Stimulated activated CD4-positive, alpha-beta T cell treated with anti-CD3 and anti-CD28 coated beads, Interleukin-4, amount 100 ng/mL, for 4 hours (primary cell): ENCODE results near the gene SPACA7.

Experiments used
- DNase-seq, 2 experiments: peaks; one replicate each; pipeline ENCODE4 v3.0.0-alpha.2; 2020

SPACA7 gene, protein sequence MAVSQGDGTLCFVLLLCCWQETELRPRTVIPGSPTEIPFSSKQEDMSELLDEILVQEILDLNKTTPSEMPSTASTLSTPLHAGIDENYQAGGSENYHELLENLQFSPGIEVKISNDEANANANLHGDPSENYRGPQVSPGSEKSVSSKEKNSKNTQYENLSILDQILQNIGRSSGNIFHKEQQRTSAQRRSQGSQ

DNA sequence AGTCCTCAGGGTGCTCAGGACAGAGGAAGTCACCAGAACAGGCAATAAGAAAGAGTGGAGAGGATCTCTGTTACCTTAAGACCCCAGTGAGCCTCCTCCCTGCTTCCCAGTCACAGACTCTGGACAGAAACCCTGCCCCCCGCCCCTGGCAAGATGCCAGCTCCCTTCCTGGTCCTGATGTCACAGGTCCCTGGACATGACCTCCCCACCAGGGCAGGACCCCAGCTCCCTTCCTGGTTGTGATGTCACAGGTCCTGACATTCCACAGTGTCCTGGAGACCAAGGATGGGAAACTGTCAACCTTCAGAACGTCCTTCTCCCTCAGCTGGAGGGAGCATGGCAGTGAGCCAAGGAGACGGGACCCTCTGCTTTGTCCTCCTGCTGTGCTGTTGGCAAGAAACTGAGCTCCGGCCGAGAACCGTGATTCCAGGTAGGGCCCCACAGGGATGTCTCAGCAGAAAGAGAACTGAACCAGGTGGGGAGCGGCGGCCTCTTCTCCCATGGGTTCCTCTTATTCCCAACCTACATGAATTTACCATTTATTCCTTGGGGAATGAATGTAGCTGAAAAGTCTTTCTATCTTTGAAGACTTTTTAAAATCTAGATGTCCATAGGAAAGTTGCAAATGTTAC lies at the start of gene SPACA7:
Gene SPACA7, plus strand, starts transcription at position 306 of the 632 bp plus-strand sequence. Its CDS starts 31 bp downstream, at position 337.
- DNase-seq: no peak

DNA sequence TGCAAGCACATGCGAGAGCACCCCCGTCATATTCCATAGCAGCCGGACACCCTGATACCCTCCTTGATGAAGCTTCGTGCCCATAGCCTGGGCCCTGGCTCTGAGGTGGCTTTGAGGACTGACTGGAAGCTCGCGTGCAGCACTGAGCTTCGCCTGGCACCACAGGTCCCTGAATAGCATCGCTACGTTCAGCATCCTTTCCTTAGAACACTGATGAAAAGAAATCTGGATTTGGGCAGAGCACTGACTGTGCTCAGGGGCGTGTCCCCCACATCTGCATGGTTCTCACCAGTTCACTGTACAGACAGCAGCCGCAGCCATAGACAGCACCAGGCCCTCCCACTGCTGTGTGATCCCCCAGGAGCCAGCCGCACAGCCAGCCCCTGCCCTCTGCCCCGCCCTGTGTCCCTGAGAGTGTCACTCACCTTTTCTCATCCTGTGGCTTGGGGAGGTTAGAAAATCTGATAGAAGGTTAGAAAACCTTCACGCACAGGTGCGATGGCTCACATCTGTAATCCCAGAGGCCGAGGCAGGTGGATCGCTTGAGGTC lies 49.3 kb upstream of the SPACA7 start:
- no peak for DNase-seq

DNA sequence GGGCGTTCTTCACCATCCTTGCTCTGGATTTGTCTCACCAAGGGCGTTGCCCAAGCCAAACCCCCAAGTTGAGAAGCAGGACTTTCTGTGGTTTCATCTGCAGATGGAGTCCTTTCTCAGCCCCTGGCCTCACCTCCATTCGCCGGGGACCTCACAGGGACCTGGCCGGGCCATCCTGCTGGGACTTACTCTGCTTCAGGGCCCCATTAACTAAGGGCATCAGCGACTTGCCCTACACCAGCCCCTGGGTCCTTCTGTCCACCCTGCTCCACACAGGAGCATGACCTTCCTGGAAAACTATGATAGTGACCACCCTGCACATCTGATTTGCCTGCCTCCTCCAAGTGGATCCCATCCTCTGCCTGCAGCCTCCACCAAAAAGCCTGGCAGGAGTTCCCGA lies 47.2 kb upstream of the SPACA7 start:
- DNase-seq: no peak

DNA sequence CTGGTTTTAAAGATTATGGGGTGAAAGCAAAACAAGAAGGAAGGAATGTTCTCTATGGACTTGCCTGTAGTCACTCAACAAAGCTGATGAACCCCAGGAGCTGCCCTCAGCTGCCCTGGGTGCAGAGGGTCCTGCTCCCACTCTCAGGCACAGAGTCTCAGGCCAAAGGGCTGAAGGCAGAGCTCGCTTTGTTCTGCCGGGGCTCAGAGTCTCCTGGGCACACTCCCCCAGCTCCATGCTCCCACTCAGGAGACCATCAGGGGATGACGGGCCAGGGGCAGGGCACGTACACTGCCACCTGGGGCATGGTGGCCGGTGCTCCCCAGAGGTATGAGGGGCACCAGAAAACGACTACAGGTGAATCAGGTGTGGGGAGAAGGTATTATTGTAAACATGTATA lies 46.8 kb upstream of the SPACA7 start:
- DNase-seq: no peak

DNA sequence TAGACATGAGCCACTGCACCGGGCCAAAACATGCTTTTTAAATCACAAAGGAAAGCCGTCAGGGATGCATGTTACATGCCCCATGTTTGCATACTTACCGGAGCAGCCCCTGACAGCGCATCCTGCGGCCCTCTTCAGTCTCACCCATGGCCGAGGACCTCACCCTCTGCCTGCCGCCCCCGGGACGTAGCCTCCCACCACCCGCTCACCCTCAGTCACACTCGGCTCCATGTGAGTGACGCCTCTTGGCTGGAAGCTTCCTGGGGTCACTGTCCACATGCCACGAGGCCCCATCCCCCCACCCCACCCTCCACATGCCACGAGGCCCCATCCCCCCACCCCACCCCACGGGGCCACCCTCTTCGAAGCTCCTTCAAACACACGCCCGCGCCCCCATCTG lies 46.1 kb upstream of the SPACA7 start:
- DNase-seq: no peak

DNA sequence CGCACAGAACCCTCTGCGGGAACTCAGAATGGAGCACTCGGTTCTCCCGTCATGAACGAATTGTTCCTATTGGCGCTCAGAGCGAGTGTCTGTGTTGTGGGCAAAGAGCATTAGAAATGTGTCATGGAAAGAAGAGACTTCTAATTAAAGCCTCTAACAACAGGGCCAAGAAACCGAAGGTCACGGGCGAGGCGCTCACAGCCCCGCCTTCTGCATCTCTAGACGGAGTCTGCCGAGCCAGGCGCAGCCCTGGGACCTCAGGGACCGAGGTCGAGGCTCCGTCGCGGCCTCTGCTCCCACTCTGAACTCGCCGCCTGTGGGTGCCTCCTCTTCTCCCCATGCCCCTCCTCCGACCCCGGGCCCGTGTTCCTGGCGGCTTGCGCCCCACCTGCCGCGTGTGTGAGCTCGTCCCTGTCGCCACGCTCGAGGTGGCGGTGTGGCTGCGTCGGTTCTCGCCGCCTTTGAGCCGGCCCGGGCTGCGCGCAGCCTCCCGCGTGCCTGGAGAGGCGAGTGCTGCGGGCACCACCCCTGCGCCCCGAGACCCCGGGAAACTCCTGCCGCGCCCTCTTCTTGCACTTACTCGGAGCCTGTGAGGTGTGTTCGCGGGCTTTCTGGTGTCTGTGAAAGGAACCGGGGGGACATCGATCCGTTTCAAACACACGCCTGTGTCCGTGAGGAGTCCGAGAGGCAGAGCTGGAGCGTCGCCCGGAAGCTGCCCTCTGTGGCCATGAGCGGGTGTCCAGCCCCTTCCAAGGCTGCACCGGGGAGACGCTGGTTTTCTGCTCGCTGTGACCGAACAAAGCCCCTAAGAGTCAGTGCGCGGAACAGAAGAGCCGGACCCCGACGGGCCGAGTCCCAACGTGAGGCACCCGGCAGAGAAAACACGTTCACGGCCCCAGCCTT lies 45.4 kb upstream of the SPACA7 start:
- DNase-seq: no peak

DNA sequence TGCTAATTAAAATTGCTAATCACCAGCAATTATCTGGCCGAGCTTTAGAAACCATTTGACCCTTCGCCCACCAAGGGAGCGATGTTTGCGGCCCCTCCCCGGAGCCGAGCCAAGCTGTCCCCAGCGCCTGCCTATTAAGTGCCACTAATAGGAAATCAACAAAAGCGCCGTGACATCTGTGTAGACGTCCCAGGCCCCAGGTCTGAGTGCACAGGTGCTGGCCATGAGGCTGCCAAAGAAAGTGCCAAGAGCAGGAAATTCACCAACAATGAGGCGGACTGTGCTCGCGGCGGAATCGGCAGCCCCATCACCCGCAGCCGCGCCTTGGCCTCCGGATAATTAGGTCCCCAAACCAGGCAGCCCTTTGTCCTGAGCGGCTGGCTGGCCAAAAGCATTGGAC lies 44.5 kb upstream of the SPACA7 start:
- DNase-seq: no peak

DNA sequence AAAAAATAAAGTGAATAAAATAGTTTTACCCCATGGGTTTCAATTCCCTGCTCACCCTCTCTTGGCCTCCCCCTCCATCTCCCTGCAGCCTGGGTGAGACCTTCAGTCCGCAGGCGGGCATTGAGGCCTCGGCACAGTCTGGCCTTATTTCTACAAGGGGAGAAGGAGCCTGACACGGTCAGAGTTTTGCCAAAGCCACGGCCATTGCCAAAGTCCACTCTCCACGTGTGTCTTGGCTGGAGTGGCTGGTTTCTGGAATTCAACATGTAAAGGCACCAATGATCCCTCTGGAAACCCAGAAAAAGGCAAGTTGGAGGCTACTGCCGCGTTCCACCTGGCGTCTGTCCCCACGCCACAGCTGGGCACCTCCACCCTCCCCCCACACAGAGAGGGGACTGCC lies 43.4 kb upstream of the SPACA7 start:
- no peak for DNase-seq

DNA sequence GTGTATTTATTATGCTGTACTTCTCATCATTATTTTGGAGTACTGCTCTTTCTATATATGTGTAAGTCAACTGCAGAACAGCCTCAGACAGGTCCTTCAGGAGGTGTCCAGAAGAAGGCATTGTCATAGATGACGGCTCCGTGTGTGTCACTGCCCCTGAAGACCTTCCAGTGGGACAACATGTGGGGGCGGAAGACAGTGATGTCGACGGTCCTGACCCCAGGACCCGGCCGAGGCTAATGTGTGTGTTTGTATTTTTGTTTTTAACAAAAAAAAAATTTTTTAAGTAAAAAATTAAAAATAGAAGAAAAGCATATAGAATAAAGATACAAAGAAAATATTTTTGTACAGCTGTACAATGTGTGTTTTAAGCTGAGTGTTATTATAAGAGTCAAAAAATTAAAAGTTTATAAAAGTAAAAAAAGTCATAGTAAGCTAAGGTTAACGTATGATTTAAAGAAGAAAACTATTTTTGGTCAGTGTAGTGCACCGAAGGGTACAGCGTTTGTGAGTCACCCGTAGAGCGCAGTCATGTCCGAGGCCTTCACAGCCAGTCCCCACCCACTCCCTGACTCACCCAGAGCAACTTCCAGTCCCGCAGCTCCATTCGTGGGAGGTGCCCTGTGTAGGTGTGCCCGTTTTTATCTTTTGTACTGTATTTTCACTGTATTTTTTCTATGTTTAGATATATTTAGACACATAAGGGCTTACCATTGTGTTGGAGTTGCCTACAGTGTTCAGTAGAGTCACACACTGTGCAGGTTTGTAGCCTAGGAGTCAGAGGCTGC lies 42.2 kb upstream of the SPACA7 start:
- DNase-seq: no peak

DNA sequence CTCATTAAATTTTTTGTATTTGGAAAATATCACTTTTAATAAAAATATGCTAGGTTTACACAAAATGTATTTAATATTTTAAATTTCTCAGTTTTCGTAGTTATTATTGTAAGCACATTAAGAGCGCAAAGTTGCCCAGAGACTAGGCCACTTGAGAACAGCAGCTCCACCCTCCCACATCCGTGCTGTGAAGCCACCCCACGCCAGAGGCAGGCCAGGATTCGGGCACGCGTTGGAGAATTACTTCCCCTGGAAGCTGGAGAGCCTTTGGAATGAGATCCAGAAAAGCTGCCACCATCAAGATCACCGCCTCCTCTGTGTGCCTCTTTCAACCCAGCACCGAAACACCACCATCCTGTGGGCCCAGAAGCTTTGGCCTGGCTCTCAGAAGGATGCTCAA lies 41.0 kb upstream of the SPACA7 start:
- no peak for DNase-seq

DNA sequence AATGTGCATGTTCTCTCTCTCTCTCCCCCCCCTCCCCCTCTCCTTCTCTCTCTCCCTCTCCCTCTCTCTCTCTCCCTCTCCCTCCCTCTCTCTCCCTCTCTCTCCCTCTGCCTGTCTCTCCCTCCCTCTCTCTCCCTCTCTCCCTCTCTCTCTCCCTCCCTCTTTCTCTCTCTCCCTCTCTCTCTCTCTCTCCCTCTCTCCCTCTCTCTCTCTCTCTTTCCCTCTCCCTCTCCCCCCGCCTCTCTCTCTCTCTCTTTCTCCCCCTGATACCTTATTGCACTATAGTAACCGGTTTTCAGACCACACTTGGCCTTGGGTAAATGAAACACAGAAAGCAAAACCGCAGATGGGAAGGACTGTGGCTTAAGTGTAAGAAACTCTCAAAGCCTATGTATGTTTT lies 34.7 kb upstream of the SPACA7 start:
- no peak for DNase-seq

DNA sequence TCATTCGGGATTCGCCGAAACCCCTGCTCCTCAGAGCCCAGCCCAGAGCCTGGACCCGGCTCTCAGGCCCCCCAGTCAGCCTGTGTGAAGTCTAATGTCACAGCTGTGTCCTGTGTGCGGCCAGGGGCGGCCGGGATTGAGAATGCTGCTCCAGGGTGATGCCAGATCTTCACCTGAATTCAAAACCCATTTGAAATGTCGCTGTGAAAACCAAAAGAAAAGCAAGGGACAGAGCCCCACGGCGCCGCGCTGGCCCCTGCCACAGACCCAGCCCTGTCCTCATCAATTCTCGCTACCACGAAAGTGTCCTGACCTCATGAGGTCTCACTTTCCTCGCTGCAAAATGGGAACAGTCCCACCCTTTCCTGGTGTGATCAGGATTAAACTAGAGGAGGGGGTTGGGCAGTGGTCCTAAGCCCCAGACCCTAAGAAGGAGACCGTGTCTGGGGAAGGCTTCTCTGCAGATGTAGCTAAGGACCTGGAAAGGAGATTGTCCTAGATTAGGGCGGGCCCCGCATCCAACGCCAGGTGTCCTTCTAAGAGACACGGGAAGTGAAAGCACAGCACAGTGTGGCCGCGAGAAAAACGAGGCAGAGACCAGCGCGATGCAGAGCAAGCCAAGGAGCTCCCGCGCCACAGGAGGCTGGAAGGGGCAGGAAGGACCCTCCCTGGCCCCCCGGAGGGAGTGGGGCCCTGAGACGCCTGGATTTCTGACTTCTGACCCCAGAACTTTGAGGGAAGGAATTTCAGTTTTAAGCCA lies 34.0 kb upstream of the SPACA7 start:
- no peak for DNase-seq

DNA sequence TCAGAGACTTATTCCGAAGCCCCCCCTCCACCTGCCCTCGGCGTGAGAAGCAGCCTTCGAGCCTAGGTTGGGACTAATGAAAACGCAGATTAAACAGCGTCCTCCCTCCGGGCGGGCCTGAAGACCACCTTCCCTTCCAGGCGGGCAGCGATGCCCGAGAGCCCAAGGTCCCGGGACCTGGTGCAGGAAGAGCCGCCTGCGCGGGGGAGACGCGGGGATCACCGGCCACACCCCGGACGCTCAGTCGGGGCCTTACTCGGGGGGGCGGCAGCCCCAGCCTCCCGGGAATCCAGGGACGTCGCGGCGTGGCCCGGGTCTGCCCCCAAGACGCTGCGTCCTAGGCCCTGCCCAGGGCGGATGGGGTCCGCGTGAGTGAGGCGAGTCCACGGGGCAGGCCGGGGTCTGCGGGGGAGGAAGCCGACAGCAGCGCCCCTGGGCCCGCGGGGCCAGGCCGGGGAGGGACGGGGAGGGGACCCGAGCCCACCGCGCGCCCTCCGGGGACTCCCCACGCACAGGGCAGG lies 33.3 kb upstream of the SPACA7 start:
- no peak for DNase-seq

DNA sequence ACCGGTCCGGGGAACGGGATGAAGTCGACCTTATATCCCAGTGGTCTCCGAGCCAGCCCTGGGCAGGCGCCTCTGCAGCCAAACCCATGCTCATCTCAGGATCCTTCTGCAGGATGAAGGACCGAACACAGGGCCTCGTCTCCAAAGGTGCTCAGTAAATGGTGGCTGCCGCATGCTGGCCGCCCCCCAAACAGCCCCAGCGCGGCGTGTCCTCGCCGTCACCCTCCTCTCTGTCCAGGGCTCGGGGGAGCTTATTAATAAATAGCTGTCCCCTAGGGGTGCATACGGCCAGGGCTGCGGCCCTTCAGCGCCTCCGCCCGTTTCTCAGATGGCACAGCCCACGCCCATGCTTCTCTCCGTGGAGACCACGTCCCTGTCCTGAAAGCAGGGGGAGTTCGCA lies 32.6 kb upstream of the SPACA7 start:
- no peak for DNase-seq

DNA sequence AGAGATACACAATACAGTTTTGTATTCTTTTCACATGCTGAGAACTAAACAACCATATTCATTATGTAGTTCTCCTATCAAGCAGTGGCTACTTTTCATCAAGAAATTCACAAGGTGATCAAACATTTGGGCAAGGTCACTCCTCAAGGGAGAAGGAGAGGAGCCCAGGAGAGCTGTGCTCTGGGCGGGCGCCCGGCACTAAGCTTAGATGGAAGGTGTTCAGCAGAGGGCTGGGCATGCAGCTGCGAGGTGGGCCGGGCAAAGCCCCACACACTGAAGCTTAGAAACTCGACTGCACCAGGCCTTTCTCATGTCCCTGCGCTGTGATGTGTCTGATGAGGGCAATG lies 30.4 kb upstream of the SPACA7 start:
- DNase-seq: no peak

DNA sequence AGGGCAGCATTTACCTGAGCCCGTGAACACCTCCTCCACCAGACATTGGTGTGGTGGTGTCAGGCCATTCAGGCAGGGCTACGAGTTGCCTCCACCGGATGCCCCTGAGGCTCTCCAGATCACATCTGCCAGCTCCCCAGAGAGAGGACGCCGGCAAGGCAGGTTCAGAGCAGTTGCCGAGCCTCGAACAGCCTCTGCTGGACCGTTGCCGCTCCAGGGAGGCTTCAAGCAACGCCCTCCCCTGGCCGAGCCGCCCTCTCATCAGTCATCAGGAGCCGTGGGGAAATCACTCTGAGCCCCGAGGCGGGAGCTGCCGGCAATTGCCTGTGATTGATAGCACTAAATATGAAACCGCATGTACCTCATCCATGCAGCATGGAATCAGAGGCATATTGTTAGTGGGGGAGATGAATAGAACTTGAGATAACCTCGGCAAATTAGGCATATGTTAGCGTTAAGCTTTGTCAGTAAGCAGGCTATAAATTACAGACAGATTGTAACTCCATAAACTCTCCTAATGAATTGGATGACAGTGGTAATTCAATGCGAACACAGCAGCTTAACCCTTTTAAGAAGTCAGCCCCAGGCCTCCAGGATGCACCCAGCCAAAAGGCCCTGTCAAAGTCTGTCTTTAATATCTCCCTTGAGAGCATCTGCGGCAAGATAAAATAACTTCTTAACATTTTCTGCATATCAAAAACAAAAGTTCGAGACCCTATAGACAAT lies 29.8 kb upstream of the SPACA7 start:
- no peak for DNase-seq

DNA sequence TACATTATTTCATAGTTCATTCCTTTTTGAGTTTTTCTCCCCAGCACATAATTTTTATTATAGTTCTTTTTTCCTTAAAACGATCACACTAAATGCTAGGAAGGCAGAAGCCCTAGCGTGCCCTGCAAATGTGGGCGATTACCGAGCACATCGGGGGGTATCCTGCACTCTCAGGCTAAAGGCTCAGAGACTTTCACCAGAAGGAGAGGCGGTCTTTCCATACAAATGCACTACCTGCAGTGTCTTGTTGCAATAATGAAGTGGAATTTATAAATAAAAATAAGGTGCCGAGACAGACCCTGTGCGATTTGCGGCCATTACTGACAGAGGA lies 29.3 kb upstream of the SPACA7 start:
- no peak for DNase-seq

DNA sequence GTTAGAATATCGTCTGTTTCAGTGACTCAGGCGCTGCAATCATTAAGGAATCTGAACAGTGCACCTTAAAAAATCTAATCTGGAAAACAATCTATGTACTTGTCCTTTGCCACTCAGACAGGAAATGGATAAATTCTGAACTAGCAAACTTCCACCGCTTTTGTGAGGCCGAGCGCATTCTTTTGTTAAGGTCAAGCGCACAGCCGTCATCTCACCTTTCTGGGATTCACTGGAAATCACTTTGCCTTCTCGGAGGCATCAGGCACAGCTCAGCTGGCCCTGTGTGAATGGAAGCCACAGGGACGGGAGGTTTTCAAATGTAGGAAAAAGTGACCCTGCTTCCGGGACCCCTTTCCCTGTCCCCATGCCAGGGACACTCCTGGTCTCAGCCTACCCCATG lies 28.2 kb upstream of the SPACA7 start:
- no peak for DNase-seq

DNA sequence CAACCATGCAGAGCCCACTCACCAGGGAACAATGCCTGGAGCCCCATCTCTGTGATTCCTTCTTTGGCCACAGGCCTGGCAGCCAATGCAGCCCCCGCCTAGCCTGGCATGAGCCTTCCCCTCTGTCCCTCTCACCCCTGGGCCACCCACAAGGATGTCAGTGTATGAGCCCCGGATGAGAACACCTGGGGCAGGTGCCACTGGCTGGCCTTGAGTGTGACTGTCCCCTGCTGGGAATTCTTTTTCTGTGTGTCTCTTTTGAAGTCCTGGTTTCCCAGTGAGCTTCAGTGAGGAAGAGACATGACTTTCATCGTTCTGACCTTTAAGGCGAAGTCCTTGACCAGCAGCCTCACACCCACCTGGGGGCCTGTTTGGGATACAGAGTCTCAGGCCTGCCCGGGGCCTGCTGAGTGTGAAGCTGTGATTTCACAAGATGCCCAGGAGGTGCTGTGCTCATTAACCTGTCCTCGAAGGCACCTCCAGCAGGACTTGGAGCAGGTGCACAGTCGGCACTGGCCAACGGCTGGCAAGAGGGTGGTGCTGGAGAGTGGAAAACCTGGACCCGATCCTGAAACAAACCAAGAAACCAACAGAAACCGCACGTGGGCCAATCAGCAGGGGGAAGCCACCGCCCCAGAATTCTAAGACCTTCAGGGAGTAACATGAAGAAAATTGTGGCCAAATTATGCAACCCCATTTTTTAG lies 27.4 kb upstream of the SPACA7 start:
- no peak for DNase-seq

DNA sequence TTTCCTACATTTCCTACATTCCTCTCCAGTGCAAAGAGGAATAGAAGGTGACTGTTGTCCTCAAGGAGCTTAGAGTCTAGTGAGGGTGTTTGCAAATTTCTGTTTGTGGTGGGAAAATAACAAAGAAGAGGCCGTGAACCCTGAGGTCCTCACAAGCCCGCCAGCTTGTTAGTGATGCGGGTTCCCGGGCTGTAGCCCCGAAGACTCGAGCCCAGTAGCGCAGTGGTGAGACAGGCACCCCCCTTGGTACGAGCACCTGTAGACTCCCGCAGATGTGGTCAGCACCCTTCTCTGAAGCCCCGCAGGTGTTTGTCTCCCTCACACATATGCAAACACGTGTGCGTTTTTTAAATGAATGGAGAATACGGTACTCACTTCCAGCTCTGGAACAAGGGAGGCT lies 26.5 kb upstream of the SPACA7 start:
- no peak for DNase-seq

DNA sequence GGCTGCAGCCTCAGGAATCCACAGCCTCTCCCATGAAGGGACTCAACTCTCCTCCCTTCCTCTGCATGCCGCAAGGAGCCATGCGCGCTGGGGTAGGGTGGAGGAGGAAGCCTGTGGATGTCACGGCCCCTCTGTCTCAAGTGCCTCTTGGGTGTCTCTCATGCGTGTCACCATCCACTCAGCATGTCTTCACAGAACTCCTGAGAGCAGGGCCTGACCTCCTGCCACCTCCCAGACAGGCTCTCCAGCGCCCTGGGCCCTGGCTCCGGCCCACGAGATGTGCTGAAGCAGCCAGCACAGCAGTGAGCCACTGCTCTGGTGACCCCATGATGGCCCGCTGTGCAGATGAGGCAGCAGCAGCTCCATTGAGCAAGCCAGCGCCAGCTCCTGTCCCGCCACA lies 25.9 kb upstream of the SPACA7 start:
- DNase-seq: no peak
